Breast epithelium (tissue), 3 donors: ENCODE data around the gene RXFP3.

Source experiments
- POLR2A ChIP-seq: fragments of 450-650 bp; IDR thresholded peaks from one replicate; pipeline ENCODE4 v1.6.1; 2016; ENCODE audit warnings: antibody characterized with exemption, mild to moderate bottlenecking, moderate library complexity
- POLR2AphosphoS5 ChIP-seq, 3 donors: sonication (generic); formaldehyde crosslinking; IDR thresholded peaks; one replicate each; pipeline ENCODE4 v1.6.1; 2017; ENCODE audit warnings: antibody characterized with exemption in 3 of 3
- TF ChIP-seq, protein P1 (sequence below), 3 donors: fragments of 450-650 bp; IDR thresholded peaks; one replicate each; pipeline ENCODE4 v1.5.1; 2016 to 2017; ENCODE audit warnings: antibody characterized with exemption in 3 of 3, mild to moderate bottlenecking in 3 of 3, moderate library complexity in 3 of 3

DNA sequence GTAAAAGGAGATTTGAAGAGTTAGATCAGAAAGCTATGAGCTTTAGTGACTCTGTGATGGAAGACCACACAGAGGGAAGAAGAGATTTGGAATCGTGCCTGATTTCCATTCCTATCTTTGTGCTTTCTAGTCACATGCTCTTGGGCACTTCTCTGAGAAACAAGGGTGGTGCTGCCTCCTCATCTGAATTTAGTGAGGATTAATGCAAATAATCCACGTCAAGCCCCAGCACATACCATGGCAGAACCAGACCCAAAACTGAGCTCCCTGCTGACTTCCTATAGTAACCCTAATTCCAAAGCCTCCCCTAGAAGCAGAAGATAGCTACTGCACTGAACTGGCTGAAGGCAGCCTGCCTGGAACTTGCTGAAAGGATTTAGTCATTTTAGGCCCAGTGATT lies 30.6 kb downstream of the RXFP3 start:
- TF ChIP-seq, protein P1, sequence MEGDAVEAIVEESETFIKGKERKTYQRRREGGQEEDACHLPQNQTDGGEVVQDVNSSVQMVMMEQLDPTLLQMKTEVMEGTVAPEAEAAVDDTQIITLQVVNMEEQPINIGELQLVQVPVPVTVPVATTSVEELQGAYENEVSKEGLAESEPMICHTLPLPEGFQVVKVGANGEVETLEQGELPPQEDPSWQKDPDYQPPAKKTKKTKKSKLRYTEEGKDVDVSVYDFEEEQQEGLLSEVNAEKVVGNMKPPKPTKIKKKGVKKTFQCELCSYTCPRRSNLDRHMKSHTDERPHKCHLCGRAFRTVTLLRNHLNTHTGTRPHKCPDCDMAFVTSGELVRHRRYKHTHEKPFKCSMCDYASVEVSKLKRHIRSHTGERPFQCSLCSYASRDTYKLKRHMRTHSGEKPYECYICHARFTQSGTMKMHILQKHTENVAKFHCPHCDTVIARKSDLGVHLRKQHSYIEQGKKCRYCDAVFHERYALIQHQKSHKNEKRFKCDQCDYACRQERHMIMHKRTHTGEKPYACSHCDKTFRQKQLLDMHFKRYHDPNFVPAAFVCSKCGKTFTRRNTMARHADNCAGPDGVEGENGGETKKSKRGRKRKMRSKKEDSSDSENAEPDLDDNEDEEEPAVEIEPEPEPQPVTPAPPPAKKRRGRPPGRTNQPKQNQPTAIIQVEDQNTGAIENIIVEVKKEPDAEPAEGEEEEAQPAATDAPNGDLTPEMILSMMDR (IDR thresholded peaks at IDR 0.05), result no peak
- no peak for TF ChIP-seq POLR2A
- no peak for TF ChIP-seq POLR2AphosphoS5 (IDR thresholded peaks at IDR 0.05)
